Liver (tissue), 9 donors: ENCODE measurements around the gene YKT6. TPM values are rescaled to one million over a fixed set of nuclear protein-coding genes. Genes with fewer than 3 reads are reported as not detected.

Experiments
- DNase-seq: peaks from one replicate; pipeline ENCODE4 v3.0.0-alpha.2; 2017; ENCODE audit warnings: low spot score
- H3K27ac ChIP-seq, 2 donors: one replicate each; pipeline ENCODE4 v1.7.0; 2013; ENCODE audit warnings: inconsistent platforms in 2 of 2, low read length in 2 of 2, control low read depth in 1 of 2, low read depth in 1 of 2, mild to moderate bottlenecking in 1 of 2
- H3K27me3 ChIP-seq, 4 donors: one replicate each; pipeline versions ENCODE4 v1.6.1 to v1.7.0; 2013; ENCODE audit warnings: low read length in 3 of 4, inconsistent platforms in 1 of 4, mild to moderate bottlenecking in 1 of 4, moderate library complexity in 1 of 4; ENCODE audit not compliant: control insufficient read depth in 4 of 4, insufficient read depth in 4 of 4
- H3K36me3 ChIP-seq, 4 donors: one replicate each; pipeline versions ENCODE4 v1.6.1 to v1.7.0; 2013; ENCODE audit warnings: low read length in 3 of 4, mild to moderate bottlenecking in 3 of 4, low read depth in 1 of 4, moderate library complexity in 1 of 4; ENCODE audit not compliant: control insufficient read depth in 4 of 4, insufficient read depth in 3 of 4
- H3K4me1 ChIP-seq, 4 donors: one replicate each; pipeline versions ENCODE4 v1.6.1 to v1.7.0; 2013; ENCODE audit warnings: low read length in 3 of 4, mild to moderate bottlenecking in 3 of 4, moderate library complexity in 1 of 4; ENCODE audit not compliant: control insufficient read depth in 4 of 4, insufficient read depth in 4 of 4
- H3K4me3 ChIP-seq, 3 donors: one replicate each; pipeline versions ENCODE4 v1.6.1 to v1.7.0; 2013; ENCODE audit warnings: low read length in 3 of 3, control low read depth in 1 of 3, low read depth in 1 of 3, mild to moderate bottlenecking in 1 of 3
- H3K9ac ChIP-seq, 2 donors: one replicate each; pipeline ENCODE4 v1.7.0; 2013; ENCODE audit warnings: low read length in 2 of 2, mild to moderate bottlenecking in 2 of 2, moderate library complexity in 2 of 2, control low read depth in 1 of 2, low read depth in 1 of 2
- H3K9me3 ChIP-seq, 4 donors: one replicate each; pipeline versions ENCODE4 v1.6.1 to v1.7.0; 2013; ENCODE audit warnings: low read length in 3 of 4; ENCODE audit not compliant: control insufficient read depth in 4 of 4
- ATF3 ChIP-seq: IDR thresholded peaks from 2 replicates; pipeline ENCODE4 v1.6.1; 2016; ENCODE audit warnings: antibody characterized with exemption
- CTCF ChIP-seq: fragments of 150-350 bp; IDR thresholded peaks from 2 replicates; pipeline ENCODE4 v1.5.1; 2017; ENCODE audit warnings: improper control_type of control experiment, low read depth, low read length; ENCODE audit not compliant: missing input control
- EGR1 ChIP-seq, 2 donors: IDR thresholded peaks; 2 replicates each; pipeline ENCODE4 v1.6.1; 2016 to 2018; ENCODE audit warnings: antibody characterized with exemption in 2 of 2, low read depth in 2 of 2
- FOXA1 ChIP-seq: IDR thresholded peaks from 2 replicates; pipeline ENCODE4 v1.6.1; 2016; ENCODE audit warnings: antibody characterized with exemption
- FOXA2 ChIP-seq: IDR thresholded peaks from 2 replicates; pipeline ENCODE4 v1.6.1; 2016; ENCODE audit warnings: antibody characterized with exemption
- GABPA ChIP-seq, 2 donors: IDR thresholded peaks in 1 of 2; conservative IDR thresholded peaks in 1 of 2; 2 replicates each; pipeline ENCODE4 v1.6.1; 2016; ENCODE audit warnings: antibody characterized with exemption in 2 of 2, mild to moderate bottlenecking in 1 of 2, moderate library complexity in 1 of 2
- HNF4A ChIP-seq, 2 donors: conservative IDR thresholded peaks; 2 replicates each; pipeline ENCODE4 v1.6.1; 2016; ENCODE audit warnings: antibody characterized with exemption in 2 of 2, mild to moderate bottlenecking in 2 of 2
- HNF4G ChIP-seq: IDR thresholded peaks from 2 replicates; pipeline ENCODE4 v1.6.1; 2016; ENCODE audit warnings: antibody characterized with exemption
- JUND ChIP-seq, 2 donors: IDR thresholded peaks; 2 replicates each; pipeline ENCODE4 v1.6.1; 2016; ENCODE audit warnings: antibody characterized with exemption in 2 of 2
- MAX ChIP-seq: IDR thresholded peaks from 2 replicates; pipeline ENCODE4 v1.6.1; 2016; ENCODE audit warnings: antibody characterized with exemption
- RAD21 ChIP-seq, 2 donors: IDR thresholded peaks; 2 replicates each; pipeline ENCODE4 v1.6.1; 2016; ENCODE audit warnings: antibody characterized with exemption in 2 of 2, mild to moderate bottlenecking in 2 of 2
- REST ChIP-seq: IDR thresholded peaks from 2 replicates; pipeline ENCODE4 v1.6.1; 2016; ENCODE audit warnings: antibody characterized with exemption, mild to moderate bottlenecking
- RXRA ChIP-seq, 2 donors: IDR thresholded peaks; 2 replicates each; pipeline ENCODE4 v1.6.1; 2017 to 2018; ENCODE audit warnings: antibody characterized with exemption in 2 of 2, mild to moderate bottlenecking in 1 of 2
- SP1 ChIP-seq: IDR thresholded peaks from 2 replicates; pipeline ENCODE4 v1.6.1; 2018; ENCODE audit warnings: antibody characterized with exemption, mild to moderate bottlenecking
- TAF1 ChIP-seq: conservative IDR thresholded peaks from 2 replicates; pipeline ENCODE4 v1.6.1; 2016; ENCODE audit warnings: antibody characterized with exemption, mild to moderate bottlenecking
- YY1 ChIP-seq: IDR thresholded peaks from 2 replicates; pipeline ENCODE4 v1.6.1; 2016; ENCODE audit warnings: antibody characterized with exemption, mild to moderate bottlenecking
- ZBTB33 ChIP-seq: IDR thresholded peaks from 2 replicates; pipeline ENCODE4 v1.6.1; 2016; ENCODE audit warnings: antibody characterized with exemption
- WGBS: extraction: QIAGEN DNeasy Blood & Tissue Kit; methylation state at CpG from one replicate; pipeline ENCODE4 v1.1.7; 2013; 5-methylcytosine and 5-hydroxymethylcytosine counted together
- polyA plus RNA-seq, 2 donors: library from polyadenylated mRNA; stranded (reverse) in 1 of 2; unstranded in 1 of 2; fragments of 200-250 nt in 1 of 2; fragments of >200 nt in 1 of 2; fragmentation: Nextera tagmentation in 1 of 2; extraction: Ambion mirVana in 1 of 2; gene quantifications; one replicate each; pipeline versions ENCODE4 v1.2.1 to v1.2.3, GENCODE V29; 2013 to 2015
- total RNA-seq, 2 donors: library from RNA; depleted of rRNA; stranded (reverse); fragments of >200 nt; gene quantifications; one replicate each; pipeline ENCODE4 v1.2.3, GENCODE V29; 2014
- donor health status: healthy.
- donor health status: healthy.
- donor health status: healthy.
- donor health status: healthy.
- donor health status: healthy.

The YKT6 gene
- total and polyA plus RNA-seq, 4 donors, result 8.1 to 22.0 (median 21.0) TPM

GRCh38 chr7:44162785-44163395, 37.9 kb upstream of the YKT6 start:
- H3K4me3 ChIP-seq, result no peak overlapping the region
- H3K27ac ChIP-seq, result peak overlapping the region in 1 of 2 donors; percentile 35
- peaks cover 25 to 60% (median 54%) of the 10 kb centered on the region in 4 donors for H3K4me1 ChIP-seq
- no peak for DNase-seq
- WGBS, result 89% methylated on average over 1 of the region's 1 CpG
- no peaks in the 10 kb centered on the region for H3K36me3 ChIP-seq
- no peak overlapping the region for H3K9ac ChIP-seq
- no peak for TF ChIP-seq YY1
- peak in 1 of 2 donors; percentile 63 for TF ChIP-seq HNF4A (conservative IDR thresholded peaks at IDR 0.05)
- peak; percentile 60 for TF ChIP-seq FOXA1
- no peak for TF ChIP-seq GABPA (IDR thresholded peaks at IDR 0.05 in 1 of 2, conservative IDR thresholded peaks at IDR 0.05 in 1 of 2)
- peak; percentile 37 for TF ChIP-seq FOXA2
- no peaks in the 10 kb centered on the region for H3K9me3 ChIP-seq
- H3K27me3 ChIP-seq, result no peaks in the 10 kb centered on the region

- H3K9ac ChIP-seq, result no peak overlapping the region
- 77% methylated on average over 1 of the region's 1 CpG for WGBS
- no peaks in the 10 kb centered on the region for H3K27me3 ChIP-seq
- H3K9me3 ChIP-seq, result no peaks in the 10 kb centered on the region
- H3K36me3 ChIP-seq, result no peaks in the 10 kb centered on the region
- DNase-seq, result no peak
- no peak overlapping the region for H3K4me3 ChIP-seq
- no peak for TF ChIP-seq HNF4A (conservative IDR thresholded peaks at IDR 0.05)
- no peak for TF ChIP-seq FOXA2
- no peak for TF ChIP-seq RXRA (IDR thresholded peaks at IDR 0.05)
- no peak for TF ChIP-seq JUND (IDR thresholded peaks at IDR 0.05)
- no peak for TF ChIP-seq TAF1
- no peak for TF ChIP-seq GABPA (IDR thresholded peaks at IDR 0.05 in 1 of 2, conservative IDR thresholded peaks at IDR 0.05 in 1 of 2)
- TF ChIP-seq YY1, result no peak
- TF ChIP-seq HNF4G, result no peak
- no peak for TF ChIP-seq SP1
- peaks cover 23 to 53% (median 47%) of the 10 kb centered on the region in 4 donors for H3K4me1 ChIP-seq
- H3K27ac ChIP-seq, result no peak overlapping the region
These were observed 37.2 kb upstream of the YKT6 start for GRCh38 chr7:44163591-44163990.

GRCh38 chr7:44167920-44168319, 32.9 kb upstream of the YKT6 start:
- H3K9me3 ChIP-seq, result no peaks in the 10 kb centered on the region
- H3K4me1 ChIP-seq, result peaks cover 3 to 10% (median 8%) of the 10 kb centered on the region in 4 donors
- no peak overlapping the region for H3K4me3 ChIP-seq
- no peak for DNase-seq
- H3K36me3 ChIP-seq, result no peaks in the 10 kb centered on the region
- H3K9ac ChIP-seq, result no peak overlapping the region
- no peaks in the 10 kb centered on the region for H3K27me3 ChIP-seq
- no peak for TF ChIP-seq CTCF
- no peak for TF ChIP-seq EGR1 (IDR thresholded peaks at IDR 0.05; ENCODE audit: low read depth in 2 of 2)
- TF ChIP-seq MAX, result no peak
- no peak for TF ChIP-seq GABPA (IDR thresholded peaks at IDR 0.05 in 1 of 2, conservative IDR thresholded peaks at IDR 0.05 in 1 of 2)
- no peak for TF ChIP-seq FOXA2
- no peak for TF ChIP-seq ZBTB33
- no peak for TF ChIP-seq HNF4A (conservative IDR thresholded peaks at IDR 0.05)
- TF ChIP-seq RXRA (IDR thresholded peaks at IDR 0.05), result no peak
- no peak for TF ChIP-seq YY1
- TF ChIP-seq TAF1, result no peak
- TF ChIP-seq SP1, result no peak
- TF ChIP-seq REST, result no peak
- no peak for TF ChIP-seq ATF3
- TF ChIP-seq RAD21 (IDR thresholded peaks at IDR 0.05), result no peak
- H3K27ac ChIP-seq, result no peak overlapping the region
